Right cardiac atrium (tissue), 5 donors: Measurements from ENCODE around the gene NOL4L. TPM values are rescaled to one million over a fixed set of nuclear protein-coding genes. Genes with fewer than 3 reads are reported as not detected.

Experiments used
- ATAC-seq, 2 donors: fragments of 200-7000 bp; cut with Tn5 transposase; one replicate each; pipeline versions ENCODE4 v1.8.0 to v1.9.1; 2020; ENCODE audit warnings: moderate library complexity in 2 of 2, mild to moderate bottlenecking in 1 of 2
- DNase-seq, 3 donors: peaks; one replicate each; pipeline ENCODE4 v3.0.0-alpha.2; 2020
- H3K27ac ChIP-seq: one replicate; pipeline ENCODE4 v1.5.1; 2013; ENCODE audit warnings: mild to moderate bottlenecking, low read length, control low read depth, moderate library complexity
- H3K27me3 ChIP-seq: one replicate; pipeline ENCODE4 v1.6.1; 2013; ENCODE audit not compliant: control insufficient read depth, insufficient read depth
- H3K4me1 ChIP-seq: one replicate; pipeline ENCODE4 v1.6.1; 2013; ENCODE audit warnings: low read length; ENCODE audit not compliant: control insufficient read depth, insufficient read depth
- H3K4me3 ChIP-seq: one replicate; pipeline ENCODE4 v1.5.1; 2013; ENCODE audit warnings: low read length, control low read depth
- H3K9me3 ChIP-seq: one replicate; pipeline ENCODE4 v1.6.1; 2013; ENCODE audit warnings: low read length; ENCODE audit not compliant: control insufficient read depth
- WGBS: extraction: QIAGEN DNeasy Blood & Tissue Kit; methylation state at CpG from one replicate; pipeline ENCODE4 v1.1.7; 2013; 5-methylcytosine and 5-hydroxymethylcytosine counted together
- intact Hi-C, 4 donors: fragments of 100-400 bp; cut with DNase I; formaldehyde crosslinking; loops; one replicate each; pipeline versions ENCODE4 v1.11.0 to v1.14.0; 2022 to 2023
- polyA plus RNA-seq: library from polyadenylated mRNA; stranded (reverse); fragments of 200-250 nt; gene quantifications from one replicate; pipeline ENCODE4 v1.2.3, GENCODE V29; 2013
- total RNA-seq, 4 donors: library from RNA; stranded (reverse); fragmentation: NEBNext Ultra II Directional; extraction: Animal tissue kit (Norgen Biotek cat#: 25700); gene quantifications; one replicate each; pipeline ENCODE4 v1.2.1, GENCODE V29; 2021
- donor health status: healthy with polysubstance abuse.
- donor health status: DM: no; HTN: yes; CAD: no.
- donor health status: DM: no; HTN: no; CAD: no.
- donor health status: DM: no; HTN: yes; CAD: no; lungs with severe emphysema.
- donor health status: DM: yes; HTN: yes; CAD: no.

The NOL4L gene
- total and polyA plus RNA-seq, 5 donors = 6.5 to 10.9 (median 8.3) TPM

GRCh38 chr20:32442630-32443373 lies 142.3 kb downstream of the NOL4L start:
- Histone ChIP-seq H3K4me3 (no peak overlapping the region), H3K27me3 (no peaks in the 10 kb centered on the region), H3K4me1 (peaks cover 4% of the 10 kb centered on the region), H3K9me3 (no peaks in the 10 kb centered on the region), H3K27ac (no peak overlapping the region)
- 75% methylated on average over 10 of the region's 10 CpGs for WGBS
- intact Hi-C loops = no loop called here
- ATAC-seq (no peak), DNase-seq (no peak)

GRCh38 chr20:32441638-32442037 lies 143.5 kb downstream of the NOL4L start:
- Histone ChIP-seq H3K4me1 (peaks cover 2% of the 10 kb centered on the region), H3K27me3 (no peaks in the 10 kb centered on the region), H3K27ac (no peak overlapping the region), H3K9me3 (no peaks in the 10 kb centered on the region), H3K4me3 (no peak overlapping the region)
- DNase-seq = no peak
- 91% methylated on average over 4 of the region's 4 CpGs for WGBS
- ATAC-seq = no peak
- intact Hi-C loops = no loop called here

GRCh38 chr20:32440758-32441078 lies 144.4 kb downstream of the NOL4L start:
- intact Hi-C loops = no loop called here
- ATAC-seq = no peak
- H3K4me1 ChIP-seq = peaks cover 2% of the 10 kb centered on the region
- whole genome bisulfite sequencing = 88% methylated on average over 4 of the region's 4 CpGs
- no peak overlapping the region for H3K4me3 ChIP-seq
- no peak overlapping the region for H3K27ac ChIP-seq
- no peak for DNase-seq
- no peaks in the 10 kb centered on the region for H3K9me3 ChIP-seq
- H3K27me3 ChIP-seq = no peaks in the 10 kb centered on the region

GRCh38 chr20:32440069-32440757 lies 144.9 kb downstream of the NOL4L start:
- 79% methylated on average over 6 of the region's 6 CpGs for WGBS
- no peak for DNase-seq
- intact Hi-C loops = no loop called here

GRCh38 chr20:32439132-32439829 lies 145.9 kb downstream of the NOL4L start:
- Histone ChIP-seq H3K27ac (no peak overlapping the region), H3K4me3 (no peak overlapping the region), H3K27me3 (no peaks in the 10 kb centered on the region), H3K4me1 (peaks cover 2% of the 10 kb centered on the region), H3K9me3 (no peaks in the 10 kb centered on the region)
- intact Hi-C loops = no loop called here
- ATAC-seq (peak in 1 of 2 donors; percentile 20), DNase-seq (no peak)
- 81% methylated on average over 11 of the region's 11 CpGs for WGBS

More at GRCh38 chr20:32440069-32440757, 144.9 kb downstream of the NOL4L start:
- H3K27me3 ChIP-seq = no peaks in the 10 kb centered on the region
- H3K4me1 ChIP-seq = peaks cover 2% of the 10 kb centered on the region
- H3K4me3 ChIP-seq = no peak overlapping the region
- H3K27ac ChIP-seq = no peak overlapping the region
- no peaks in the 10 kb centered on the region for H3K9me3 ChIP-seq
- no peak for ATAC-seq

GRCh38 chr20:32438331-32438858 lies 146.7 kb downstream of the NOL4L start:
- no peaks in the 10 kb centered on the region for H3K27me3 ChIP-seq
- WGBS = 85% methylated on average over 8 of the region's 8 CpGs
- no peak for DNase-seq
- H3K27ac ChIP-seq = no peak overlapping the region
- intact Hi-C loops = no loop called here
- ATAC-seq = no peak
- peaks cover 2% of the 10 kb centered on the region for H3K4me1 ChIP-seq
- no peak overlapping the region for H3K4me3 ChIP-seq
- no peaks in the 10 kb centered on the region for H3K9me3 ChIP-seq

- DNase-seq = no peak
- WGBS = 80% methylated on average over 5 of the region's 5 CpGs
- intact Hi-C loops = no loop called here
Observed at GRCh38 chr20:32437391-32438074, 147.6 kb downstream of the NOL4L start.

GRCh38 chr20:32436968-32437367 lies 148.2 kb downstream of the NOL4L start:
- no peak for DNase-seq
- intact Hi-C loops = no loop called here
- Histone ChIP-seq H3K27ac (no peak overlapping the region), H3K27me3 (no peaks in the 10 kb centered on the region), H3K4me3 (no peak overlapping the region), H3K4me1 (peaks cover 6% of the 10 kb centered on the region), H3K9me3 (no peaks in the 10 kb centered on the region)
- no peak for ATAC-seq
- WGBS = 94% methylated on average over 7 of the region's 7 CpGs

More at GRCh38 chr20:32437391-32438074, 147.6 kb downstream of the NOL4L start:
- Histone ChIP-seq H3K4me1 (peaks cover 6% of the 10 kb centered on the region), H3K9me3 (no peaks in the 10 kb centered on the region), H3K27ac (no peak overlapping the region), H3K27me3 (no peaks in the 10 kb centered on the region), H3K4me3 (no peak overlapping the region)
- no peak for ATAC-seq

- DNase-seq (no peak), ATAC-seq (no peak)
- H3K27me3 ChIP-seq = no peaks in the 10 kb centered on the region
- H3K4me3 ChIP-seq = no peak overlapping the region
- H3K4me1 ChIP-seq = peaks cover 6% of the 10 kb centered on the region
- intact Hi-C loops = no loop called here
- WGBS = 94% methylated on average over 11 of the region's 11 CpGs
- no peaks in the 10 kb centered on the region for H3K9me3 ChIP-seq
- H3K27ac ChIP-seq = no peak overlapping the region
Observed at GRCh38 chr20:32436142-32436861, 148.8 kb downstream of the NOL4L start.

- Histone ChIP-seq H3K9me3 (no peaks in the 10 kb centered on the region), H3K4me3 (no peak overlapping the region), H3K27me3 (no peaks in the 10 kb centered on the region), H3K27ac (no peak overlapping the region), H3K4me1 (peaks cover 6% of the 10 kb centered on the region)
- 92% methylated on average over 12 of the region's 12 CpGs for WGBS
- DNase-seq = no peak
- ATAC-seq = no peak
- intact Hi-C loops = no loop called here
Observed at GRCh38 chr20:32435449-32436107, 149.6 kb downstream of the NOL4L start.
